A549 (cell line): ENCODE measurements around the gene COQ2. TPM values are rescaled to one million over a fixed set of nuclear protein-coding genes. Genes with fewer than 3 reads are reported as not detected.

Experiments used
- ATAC-seq, 2 experiments: fragments of 200-7000 bp in 1 of 2; fragments of >200 bp in 1 of 2; cut with Nextera tagmentation in 1 of 2; cut with Tn5 transposase in 1 of 2; 3 replicates each; pipeline versions ENCODE4 v1.8.0 to v1.9.1; 2018 to 2020; ENCODE audit warnings: mild to moderate bottlenecking in 1 of 2, moderate library complexity in 1 of 2
- CTCF ChIA-PET: fragments of 300-600 bp; sonication (Branson Sonifier 250); formaldehyde crosslinking; extraction: SDS; loops from one replicate; lab custom pipeline; 2021; ENCODE audit warnings: antibody characterized with exemption, inconsistent platforms; lab: Yijun Ruan, JAX
- POLR2A ChIA-PET: fragments of 350-600 bp; formaldehyde crosslinking; extraction: SDS; loops from one replicate; lab custom pipeline; 2021; ENCODE audit warnings: antibody characterized with exemption, inconsistent platforms; lab: Yijun Ruan, JAX
- DNase-seq, 2 experiments: peaks; one replicate each; pipeline versions ENCODE4 v3.0.0 to v3.0.0-alpha.2; 2011 to 2016; ENCODE audit warnings: low read depth in 1 of 2, low spot score in 1 of 2
- FAIRE-seq: peaks from 2 replicates; lab custom pipeline; 2011; peaks lifted over from hg19 to GRCh38; lab: Jason Lieb, UNC
- H3K27ac ChIP-seq, 2 experiments: fragments of >200 bp; sonication (Bioruptor Twin); formaldehyde crosslinking; 3 replicates each; pipeline ENCODE4 v1.5.1; 2016 to 2017
- H3K4me1 ChIP-seq: fragments of >200 bp; sonication (Bioruptor Twin); formaldehyde crosslinking; 3 replicates; pipeline ENCODE4 v1.6.1; 2016
- H3K4me2 ChIP-seq: fragments of >200 bp; sonication (Bioruptor Twin); formaldehyde crosslinking; 3 replicates; pipeline ENCODE4 v1.6.1; 2016
- H3K4me3 ChIP-seq: fragments of >200 bp; sonication (Bioruptor Twin); formaldehyde crosslinking; 3 replicates; pipeline ENCODE4 v1.5.1; 2016
- H3K9me3 ChIP-seq: fragments of >200 bp; sonication (Bioruptor Twin); formaldehyde crosslinking; 3 replicates; pipeline ENCODE4 v1.6.1; 2016
- BHLHE40 ChIP-seq: IDR thresholded peaks from 2 replicates; pipeline ENCODE4 v1.6.1; 2012; ENCODE audit warnings: low read depth, low read length, inconsistent platforms
- CEBPB ChIP-seq, 2 experiments: fragments of >200 bp in 1 of 2; sonication (Bioruptor Twin) in 1 of 2; formaldehyde crosslinking in 1 of 2; IDR thresholded peaks; 2 replicates each; pipeline ENCODE4 v1.6.1; 2012 to 2016
- CHD2 ChIP-seq: fragments of 150-350 bp; IDR thresholded peaks from 2 replicates; pipeline ENCODE4 v1.6.1; 2014; ENCODE audit warnings: low read length; ENCODE audit not compliant: partially characterized antibody
- CHD4 ChIP-seq: fragments of 200-600 bp; sonication (generic); IDR thresholded peaks from 2 replicates; pipeline ENCODE4 v1.6.1; 2016; ENCODE audit warnings: antibody characterized with exemption, mild to moderate bottlenecking, borderline replicate concordance
- EHMT2 ChIP-seq: fragments of 200-600 bp; sonication (generic); IDR thresholded peaks from 2 replicates; pipeline ENCODE4 v1.6.1; 2016; ENCODE audit warnings: antibody characterized with exemption, low read depth, mild to moderate bottlenecking, moderate library complexity
- EP300 ChIP-seq, 2 experiments: fragments of >200 bp; sonication (Bioruptor Twin); formaldehyde crosslinking; IDR thresholded peaks; 2 replicates in 1 of 2; 3 replicates in 1 of 2; pipeline ENCODE4 v1.6.1; 2016 to 2017
- ESRRA ChIP-seq: fragments of 150-350 bp; IDR thresholded peaks from 2 replicates; pipeline ENCODE4 v1.6.1; 2014; ENCODE audit warnings: mild to moderate bottlenecking, low read length, borderline replicate concordance
- FOSL2 ChIP-seq, 2 experiments: fragments of 450-650 bp in 1 of 2; fragments of >200 bp in 1 of 2; sonication (Bioruptor Twin) in 1 of 2; formaldehyde crosslinking; IDR thresholded peaks; 2 replicates each; pipeline versions ENCODE4 v1.5.0 to v1.6.1; 2016 to 2020; ENCODE audit warnings: mild to moderate bottlenecking in 1 of 2, moderate library complexity in 1 of 2
- GATA3 ChIP-seq: IDR thresholded peaks from 2 replicates; pipeline ENCODE4 v1.6.1; 2012; ENCODE audit warnings: borderline replicate concordance
- HDAC2 ChIP-seq: fragments of 200-600 bp; sonication (generic); IDR thresholded peaks from 2 replicates; pipeline ENCODE4 v1.6.1; 2016
- HEYL ChIP-seq: fragments of 250-450 bp; sonication (Bioruptor Pico); IDR thresholded peaks from 2 replicates; pipeline ENCODE4 v1.8.0; 2021; ENCODE audit warnings: mild to moderate bottlenecking, moderate library complexity
- HOXA7 ChIP-seq: fragments of 250-450 bp; sonication (Bioruptor Pico); IDR thresholded peaks from 2 replicates; pipeline ENCODE4 v1.5.0; 2020; ENCODE audit warnings: mild to moderate bottlenecking, moderate library complexity
- JUN ChIP-seq, 2 experiments: fragments of >200 bp; sonication (Bioruptor Twin); formaldehyde crosslinking; IDR thresholded peaks; 2 replicates in 1 of 2; 3 replicates in 1 of 2; pipeline ENCODE4 v1.6.1; 2016 to 2017
- JUNB ChIP-seq: fragments of >200 bp; sonication (Bioruptor Twin); formaldehyde crosslinking; IDR thresholded peaks from 2 replicates; pipeline ENCODE4 v1.6.1; 2016
- MAFK ChIP-seq: fragments of 450-650 bp; IDR thresholded peaks from 2 replicates; pipeline ENCODE4 v1.6.1; 2014; ENCODE audit not compliant: partially characterized antibody
- NFE2L2 ChIP-seq: fragments of 150-350 bp; conservative IDR thresholded peaks from 2 replicates; pipeline ENCODE4 v1.6.1; 2014; ENCODE audit warnings: low read length
- NR3C1 ChIP-seq: fragments of >200 bp; sonication (Bioruptor Twin); formaldehyde crosslinking; IDR thresholded peaks from 3 replicates; pipeline ENCODE4 v1.6.1; 2017
- RCOR1 ChIP-seq: fragments of 150-350 bp; IDR thresholded peaks from 2 replicates; pipeline ENCODE4 v1.6.1; 2014; ENCODE audit warnings: antibody characterized with exemption, low read length, low read depth
- RFX5 ChIP-seq: fragments of 450-650 bp; IDR thresholded peaks from 2 replicates; pipeline ENCODE4 v1.7.1; 2014; ENCODE audit warnings: antibody characterized with exemption, mild to moderate bottlenecking, moderate library complexity
- RNF2 ChIP-seq: fragments of 200-600 bp; sonication (generic); IDR thresholded peaks from 2 replicates; pipeline ENCODE4 v1.6.1; 2016; ENCODE audit warnings: low read depth, mild to moderate bottlenecking, antibody characterized with exemption, moderate library complexity, borderline replicate concordance
- SMC3 ChIP-seq: fragments of >200 bp; sonication (Bioruptor Twin); formaldehyde crosslinking; IDR thresholded peaks from 3 replicates; pipeline ENCODE4 v1.6.1; 2018; ENCODE audit warnings: inconsistent platforms
- SREBF2 ChIP-seq: fragments of 450-650 bp; IDR thresholded peaks from 2 replicates; pipeline ENCODE4 v1.6.1; 2014; ENCODE audit warnings: mild to moderate bottlenecking, moderate library complexity
- WGBS: methylation state at CpG from one replicate; pipeline ENCODE4 v1.1.6; 2017; ENCODE audit errors: missing lambda C conversion rate; 5-methylcytosine and 5-hydroxymethylcytosine counted together
- polyA plus RNA-seq, 4 experiments: library from polyadenylated mRNA; depleted of rRNA in 3 of 4; stranded (reverse); fragments of >200 nt; fragmentation: RNase III in 1 of 4; extraction: RNeasy Plus Mini Kit Qiagen cat#74134 plus additional on column Dnase treatment in 1 of 4; gene quantifications; 2 replicates in 3 of 4; 3 replicates in 1 of 4; pipeline ENCODE4 v1.2.3, GENCODE V29; 2011 to 2017
- TF ChIP-seq, protein P1 (sequence below): fragments of 150-350 bp; IDR thresholded peaks from 2 replicates; pipeline ENCODE4 v1.6.1; 2014; ENCODE audit warnings: low read depth, mild to moderate bottlenecking, low read length
- TF ChIP-seq, protein P2 (sequence below): fragments of 250-450 bp; sonication (Bioruptor Pico); IDR thresholded peaks from 2 replicates; pipeline ENCODE4 v1.5.0; 2020; ENCODE audit warnings: low read depth, mild to moderate bottlenecking, moderate library complexity
- TF ChIP-seq, protein P3 (sequence below): fragments of 450-650 bp; IDR thresholded peaks from 2 replicates; pipeline ENCODE4 v1.6.1; 2014; ENCODE audit warnings: antibody characterized with exemption
- TF ChIP-seq, protein P4 (sequence below): IDR thresholded peaks from 2 replicates; pipeline ENCODE4 v1.6.1; 2012
- TF ChIP-seq, protein P5 (sequence below): fragments of >200 bp; sonication (Bioruptor Twin); formaldehyde crosslinking; IDR thresholded peaks from 2 replicates; pipeline ENCODE4 v1.6.1; 2016
- TF ChIP-seq, protein P6 (sequence below): IDR thresholded peaks from 2 replicates; pipeline ENCODE4 v1.6.1; 2012

Gene COQ2
- polyA plus RNA-seq, 2 of the 4 experiments (the other 2 are of a cell fraction): 18.5 to 35.9 TPM

DNA sequence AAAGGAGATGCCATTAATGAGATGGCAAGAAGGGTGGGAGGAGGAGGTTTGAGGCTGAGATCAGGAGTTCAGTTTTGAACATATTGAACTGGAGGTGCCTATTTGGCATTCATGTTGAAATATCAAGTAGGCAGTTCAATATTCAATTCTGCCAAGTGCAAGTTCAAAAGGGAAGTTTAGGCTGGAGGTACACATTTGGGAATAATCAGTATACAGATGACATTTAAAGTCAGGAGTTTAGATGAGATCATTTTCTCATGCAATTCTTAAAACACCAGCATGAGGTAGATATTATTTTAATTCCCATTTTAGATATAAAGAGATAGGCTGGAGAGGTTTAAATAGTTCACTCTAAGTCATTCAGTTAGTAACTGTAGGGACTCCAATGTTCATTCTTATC lies 26.1 kb downstream of the COQ2 start:
- peak overlapping the region; percentile 85 to 91; a peak in 4 of 6 replicates for H3K27ac ChIP-seq
- TF ChIP-seq EHMT2 (no peak), HOXA7 (CRISPR knock-in tag) (no peak), RNF2 (no peak), HDAC2 (no peak)
- TF ChIP-seq, protein P1, sequence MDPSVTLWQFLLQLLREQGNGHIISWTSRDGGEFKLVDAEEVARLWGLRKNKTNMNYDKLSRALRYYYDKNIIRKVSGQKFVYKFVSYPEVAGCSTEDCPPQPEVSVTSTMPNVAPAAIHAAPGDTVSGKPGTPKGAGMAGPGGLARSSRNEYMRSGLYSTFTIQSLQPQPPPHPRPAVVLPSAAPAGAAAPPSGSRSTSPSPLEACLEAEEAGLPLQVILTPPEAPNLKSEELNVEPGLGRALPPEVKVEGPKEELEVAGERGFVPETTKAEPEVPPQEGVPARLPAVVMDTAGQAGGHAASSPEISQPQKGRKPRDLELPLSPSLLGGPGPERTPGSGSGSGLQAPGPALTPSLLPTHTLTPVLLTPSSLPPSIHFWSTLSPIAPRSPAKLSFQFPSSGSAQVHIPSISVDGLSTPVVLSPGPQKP: no peak
- peaks cover 47% of the 10 kb centered on the region for H3K4me1 ChIP-seq

DNA sequence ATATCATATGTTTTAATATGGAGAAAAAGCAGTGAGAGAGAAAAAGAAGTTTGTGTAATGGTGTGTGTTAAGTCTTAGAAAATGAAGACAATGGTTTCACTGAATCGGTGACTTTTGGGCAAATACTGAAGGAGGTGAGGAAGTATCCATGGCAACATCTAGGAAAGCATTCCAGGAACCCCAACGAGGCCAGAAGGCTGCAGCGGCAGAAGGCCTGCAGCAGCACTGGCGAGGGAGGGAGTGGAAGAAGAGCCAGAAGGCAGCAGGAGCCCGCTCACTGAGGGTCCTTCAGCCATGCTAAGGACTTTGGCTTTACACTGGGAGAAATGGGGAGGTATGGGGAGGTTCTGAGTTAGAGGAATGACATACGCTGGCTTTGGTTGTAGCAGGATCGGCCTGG lies 26.8 kb downstream of the COQ2 start:
- Histone ChIP-seq H3K4me3 (no peak overlapping the region), H3K27ac (peak overlapping the region; percentile 85 to 91), H3K4me2 (no peak overlapping the region), H3K4me1 (peaks cover 53% of the 10 kb centered on the region), H3K9me3 (no peaks in the 10 kb centered on the region)
- TF ChIP-seq CEBPB (IDR thresholded peaks at IDR 0.05): no peak
- no peak for TF ChIP-seq JUN (IDR thresholded peaks at IDR 0.05)
- TF ChIP-seq MAFK: no peak
- TF ChIP-seq NFE2L2: no peak
- ChIA-PET CTCF (interaction anchor here (0.7 kb wide), 1 partner anchor 170 kb away, joined by 3 read pairs; no protein-coding TSS in a partner anchor), POLR2A (interaction anchor here (0.7 kb wide), 1 partner anchor 223 kb away, joined by 4 read pairs; the partner anchor contains the start of gene COPS4)
- ATAC-seq (no peak), FAIRE-seq (no peak), DNase-seq (no peak)
- WGBS: 93% methylated on average over 7 of the region's 7 CpGs

More for the DNA sequence above, 26.1 kb downstream of the COQ2 start:
- DNase-seq: no peak
- H3K4me3 ChIP-seq: no peak overlapping the region
- no peak for ATAC-seq
- ChIA-PET CTCF (interaction anchor here (2.9 kb wide), 1 partner anchor 203 kb away, joined by 15 read pairs; no protein-coding TSS in a partner anchor), POLR2A (no interaction called here)
- no peak overlapping the region for H3K4me2 ChIP-seq
- FAIRE-seq: no peak
- H3K9me3 ChIP-seq: no peaks in the 10 kb centered on the region

DNA sequence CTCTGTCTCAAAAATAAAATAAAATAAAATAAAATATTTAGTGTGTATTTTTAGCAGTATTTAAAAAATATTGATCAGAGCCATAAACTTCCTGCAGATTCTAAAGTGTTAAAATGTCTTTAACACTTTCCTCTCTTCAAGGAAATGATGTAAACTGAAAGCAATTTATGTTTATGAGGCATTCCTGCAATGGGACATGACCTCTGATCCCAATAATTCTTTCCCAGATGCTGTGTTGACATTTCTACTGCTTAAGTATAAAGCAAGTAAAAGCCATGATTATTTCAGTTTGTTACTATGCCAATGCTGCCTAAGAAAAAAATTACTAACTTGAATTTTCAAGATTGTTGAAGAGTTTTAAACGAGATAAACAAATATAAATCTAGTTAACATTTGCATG lies 29.0 kb downstream of the COQ2 start:
- peak overlapping the region; percentile 85 to 91 for H3K27ac ChIP-seq
- no peaks in the 10 kb centered on the region for H3K9me3 ChIP-seq
- CTCF ChIA-PET: no interaction called here
- no peak for FAIRE-seq
- peaks cover 53% of the 10 kb centered on the region for H3K4me1 ChIP-seq
- WGBS: 9% methylated on average over 1 of the region's 1 CpG
- TF ChIP-seq SREBF2 (no peak), CHD4 (no peak), GATA3 (peak; percentile 87), RFX5 (no peak), NR3C1 (no peak), CHD2 (no peak), JUNB (peak; percentile 65), ESRRA (no peak), JUN (IDR thresholded peaks at IDR 0.05) (peak in 1 of 2 experiments; percentile 51; a peak in 1 of 5 replicates), FOSL2 (IDR thresholded peaks at IDR 0.05) (0 out of 2 replicates have a peak, but pooled peaks have one; percentile 10), FOSL2 (CRISPR knock-in tag; IDR thresholded peaks at IDR 0.05) (peak; percentile 73), HEYL (no peak), HOXA7 (CRISPR knock-in tag) (no peak), EHMT2 (no peak), MAFK (peak; percentile 73), SMC3 (no peak), EP300 (IDR thresholded peaks at IDR 0.05) (peak; percentile 38 to 56; a peak in 3 of 5 replicates), BHLHE40 (no peak), CEBPB (IDR thresholded peaks at IDR 0.05) (peak; percentile 49 to 66; a peak in 2 of 4 replicates), RCOR1 (no peak), NFE2L2 (no peak), RNF2 (no peak)
- TF ChIP-seq, protein P2, sequence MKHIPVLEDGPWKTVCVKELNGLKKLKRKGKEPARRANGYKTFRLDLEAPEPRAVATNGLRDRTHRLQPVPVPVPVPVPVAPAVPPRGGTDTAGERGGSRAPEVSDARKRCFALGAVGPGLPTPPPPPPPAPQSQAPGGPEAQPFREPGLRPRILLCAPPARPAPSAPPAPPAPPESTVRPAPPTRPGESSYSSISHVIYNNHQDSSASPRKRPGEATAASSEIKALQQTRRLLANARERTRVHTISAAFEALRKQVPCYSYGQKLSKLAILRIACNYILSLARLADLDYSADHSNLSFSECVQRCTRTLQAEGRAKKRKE (CRISPR knock-in tag): no peak
- TF ChIP-seq, protein P3, sequence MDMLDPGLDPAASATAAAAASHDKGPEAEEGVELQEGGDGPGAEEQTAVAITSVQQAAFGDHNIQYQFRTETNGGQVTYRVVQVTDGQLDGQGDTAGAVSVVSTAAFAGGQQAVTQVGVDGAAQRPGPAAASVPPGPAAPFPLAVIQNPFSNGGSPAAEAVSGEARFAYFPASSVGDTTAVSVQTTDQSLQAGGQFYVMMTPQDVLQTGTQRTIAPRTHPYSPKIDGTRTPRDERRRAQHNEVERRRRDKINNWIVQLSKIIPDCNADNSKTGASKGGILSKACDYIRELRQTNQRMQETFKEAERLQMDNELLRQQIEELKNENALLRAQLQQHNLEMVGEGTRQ: no peak
- TF ChIP-seq, protein P4, sequence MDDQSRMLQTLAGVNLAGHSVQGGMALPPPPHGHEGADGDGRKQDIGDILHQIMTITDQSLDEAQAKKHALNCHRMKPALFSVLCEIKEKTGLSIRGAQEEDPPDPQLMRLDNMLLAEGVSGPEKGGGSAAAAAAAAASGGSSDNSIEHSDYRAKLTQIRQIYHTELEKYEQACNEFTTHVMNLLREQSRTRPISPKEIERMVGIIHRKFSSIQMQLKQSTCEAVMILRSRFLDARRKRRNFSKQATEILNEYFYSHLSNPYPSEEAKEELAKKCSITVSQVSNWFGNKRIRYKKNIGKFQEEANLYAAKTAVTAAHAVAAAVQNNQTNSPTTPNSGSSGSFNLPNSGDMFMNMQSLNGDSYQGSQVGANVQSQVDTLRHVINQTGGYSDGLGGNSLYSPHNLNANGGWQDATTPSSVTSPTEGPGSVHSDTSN: peak; percentile 48; the same call in 1 of the 2 replicates
- TF ChIP-seq, protein P5, sequence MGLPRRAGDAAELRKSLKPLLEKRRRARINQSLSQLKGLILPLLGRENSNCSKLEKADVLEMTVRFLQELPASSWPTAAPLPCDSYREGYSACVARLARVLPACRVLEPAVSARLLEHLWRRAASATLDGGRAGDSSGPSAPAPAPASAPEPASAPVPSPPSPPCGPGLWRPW: no peak
- TF ChIP-seq, protein P6, sequence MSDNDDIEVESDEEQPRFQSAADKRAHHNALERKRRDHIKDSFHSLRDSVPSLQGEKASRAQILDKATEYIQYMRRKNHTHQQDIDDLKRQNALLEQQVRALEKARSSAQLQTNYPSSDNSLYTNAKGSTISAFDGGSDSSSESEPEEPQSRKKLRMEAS: peak; percentile 46; the same call in 1 of the 2 replicates
- no peak overlapping the region; the same call in 2 of the 3 replicates for H3K4me3 ChIP-seq
- ATAC-seq: no peak
- POLR2A ChIA-PET: no interaction called here
- DNase-seq: peak; percentile 32 to 81
- H3K4me2 ChIP-seq: peak overlapping the region; percentile 72
